SK-N-SH treated with all-trans-retinoic acid at 6 μM for 48 hours (cell line): ENCODE results near the gene DENND1C.

Experiments
- ATAC-seq: fragments of 200-7000 bp; cut with Tn5 transposase; 3 replicates; pipeline ENCODE4 v1.9.1; 2020; ENCODE audit warnings: mild to moderate bottlenecking, moderate library complexity
- ARNTL ChIP-seq: fragments of 450-650 bp; formaldehyde crosslinking; IDR thresholded peaks from 2 replicates; pipeline ENCODE4 v1.5.0; 2020; ENCODE audit warnings: low read depth, mild to moderate bottlenecking, moderate library complexity, borderline replicate concordance
- ESRRG ChIP-seq: fragments of 250-450 bp; sonication (Bioruptor Pico); IDR thresholded peaks from 2 replicates; pipeline ENCODE4 v1.6.1; 2021; ENCODE audit warnings: mild to moderate bottlenecking
- GLIS3 ChIP-seq: fragments of 250-450 bp; sonication (Bioruptor Pico); IDR thresholded peaks from 2 replicates; pipeline ENCODE4 v1.5.0; 2020; ENCODE audit warnings: mild to moderate bottlenecking, moderate library complexity
- ISL1 ChIP-seq: fragments of 250-450 bp; sonication (Bioruptor Pico); IDR thresholded peaks from 2 replicates; pipeline ENCODE4 v2.1.2; 2022; ENCODE audit warnings: mild to moderate bottlenecking, moderate library complexity
- OSR1 ChIP-seq: fragments of 250-450 bp; sonication (Bioruptor Pico); IDR thresholded peaks from 2 replicates; pipeline ENCODE4 v1.8.0; 2022; ENCODE audit warnings: moderate library complexity, mild to moderate bottlenecking, inconsistent platforms
- PPARA ChIP-seq: fragments of 250-450 bp; sonication (Bioruptor Pico); IDR thresholded peaks from 2 replicates; pipeline ENCODE4 v1.5.0; 2020; ENCODE audit warnings: mild to moderate bottlenecking, borderline replicate concordance
- RARB ChIP-seq: fragments of 250-450 bp; sonication (Bioruptor Pico); IDR thresholded peaks from 2 replicates; pipeline ENCODE4 v1.8.0; 2021; ENCODE audit warnings: mild to moderate bottlenecking, moderate library complexity
- SNAI2 ChIP-seq: fragments of 250-450 bp; sonication (Bioruptor Pico); IDR thresholded peaks from 2 replicates; pipeline ENCODE4 v1.5.0; 2020; ENCODE audit warnings: mild to moderate bottlenecking, moderate library complexity
- TOX ChIP-seq: fragments of 250-450 bp; sonication (Bioruptor Pico); IDR thresholded peaks from 2 replicates; pipeline ENCODE4 v1.8.0; 2021; ENCODE audit warnings: mild to moderate bottlenecking, moderate library complexity, borderline replicate concordance
- TSHZ2 ChIP-seq: fragments of 250-450 bp; sonication (Bioruptor Pico); IDR thresholded peaks from 2 replicates; pipeline ENCODE4 v1.5.0; 2020; ENCODE audit warnings: mild to moderate bottlenecking, moderate library complexity
- ZC3H10 ChIP-seq: fragments of 250-450 bp; sonication (Bioruptor Pico); IDR thresholded peaks from 2 replicates; pipeline ENCODE4 v1.5.1; 2021; ENCODE audit warnings: mild to moderate bottlenecking, moderate library complexity
- ZFP3 ChIP-seq: fragments of 250-450 bp; sonication (Bioruptor Pico); IDR thresholded peaks from 2 replicates; pipeline ENCODE4 v1.5.0; 2020; ENCODE audit warnings: mild to moderate bottlenecking, moderate library complexity
- ZFP30 ChIP-seq: fragments of 450-650 bp; formaldehyde crosslinking; IDR thresholded peaks from 2 replicates; pipeline ENCODE4 v1.5.0; 2022; ENCODE audit warnings: mild to moderate bottlenecking, moderate library complexity
- ZNF565 ChIP-seq: fragments of 450-650 bp; formaldehyde crosslinking; conservative IDR thresholded peaks from 2 replicates; pipeline ENCODE4 v1.5.0; 2020; ENCODE audit warnings: low read depth, mild to moderate bottlenecking, moderate library complexity
- ZNF70 ChIP-seq: fragments of 450-650 bp; formaldehyde crosslinking; IDR thresholded peaks from 2 replicates; pipeline ENCODE4 v1.5.0; 2020; ENCODE audit warnings: mild to moderate bottlenecking, moderate library complexity
- ZNF8 ChIP-seq: fragments of 450-650 bp; formaldehyde crosslinking; IDR thresholded peaks from 2 replicates; pipeline ENCODE4 v1.5.0; 2020; ENCODE audit warnings: mild to moderate bottlenecking, moderate library complexity
- TF ChIP-seq, protein P1 (sequence below): fragments of 250-450 bp; sonication (Bioruptor Pico); IDR thresholded peaks from 2 replicates; pipeline ENCODE4 v1.8.0; 2020; ENCODE audit warnings: mild to moderate bottlenecking, moderate library complexity, borderline replicate concordance
- TF ChIP-seq, protein P2 (sequence below): fragments of 250-450 bp; sonication (Bioruptor Pico); IDR thresholded peaks from 2 replicates; pipeline ENCODE4 v1.8.0; 2021; ENCODE audit warnings: low read depth, mild to moderate bottlenecking, moderate library complexity, borderline replicate concordance
- TF ChIP-seq, protein P3 (sequence below): fragments of 250-450 bp; sonication (Bioruptor Pico); IDR thresholded peaks from 2 replicates; pipeline ENCODE4 v1.5.1; 2020; ENCODE audit warnings: low read depth, mild to moderate bottlenecking, moderate library complexity
- TF ChIP-seq, protein P4 (sequence below): fragments of 250-450 bp; sonication (Bioruptor Pico); IDR thresholded peaks from 2 replicates; pipeline ENCODE4 v1.5.1; 2021; ENCODE audit warnings: mild to moderate bottlenecking, moderate library complexity

DENND1C gene, protein sequence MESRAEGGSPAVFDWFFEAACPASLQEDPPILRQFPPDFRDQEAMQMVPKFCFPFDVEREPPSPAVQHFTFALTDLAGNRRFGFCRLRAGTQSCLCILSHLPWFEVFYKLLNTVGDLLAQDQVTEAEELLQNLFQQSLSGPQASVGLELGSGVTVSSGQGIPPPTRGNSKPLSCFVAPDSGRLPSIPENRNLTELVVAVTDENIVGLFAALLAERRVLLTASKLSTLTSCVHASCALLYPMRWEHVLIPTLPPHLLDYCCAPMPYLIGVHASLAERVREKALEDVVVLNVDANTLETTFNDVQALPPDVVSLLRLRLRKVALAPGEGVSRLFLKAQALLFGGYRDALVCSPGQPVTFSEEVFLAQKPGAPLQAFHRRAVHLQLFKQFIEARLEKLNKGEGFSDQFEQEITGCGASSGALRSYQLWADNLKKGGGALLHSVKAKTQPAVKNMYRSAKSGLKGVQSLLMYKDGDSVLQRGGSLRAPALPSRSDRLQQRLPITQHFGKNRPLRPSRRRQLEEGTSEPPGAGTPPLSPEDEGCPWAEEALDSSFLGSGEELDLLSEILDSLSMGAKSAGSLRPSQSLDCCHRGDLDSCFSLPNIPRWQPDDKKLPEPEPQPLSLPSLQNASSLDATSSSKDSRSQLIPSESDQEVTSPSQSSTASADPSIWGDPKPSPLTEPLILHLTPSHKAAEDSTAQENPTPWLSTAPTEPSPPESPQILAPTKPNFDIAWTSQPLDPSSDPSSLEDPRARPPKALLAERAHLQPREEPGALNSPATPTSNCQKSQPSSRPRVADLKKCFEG

DNA sequence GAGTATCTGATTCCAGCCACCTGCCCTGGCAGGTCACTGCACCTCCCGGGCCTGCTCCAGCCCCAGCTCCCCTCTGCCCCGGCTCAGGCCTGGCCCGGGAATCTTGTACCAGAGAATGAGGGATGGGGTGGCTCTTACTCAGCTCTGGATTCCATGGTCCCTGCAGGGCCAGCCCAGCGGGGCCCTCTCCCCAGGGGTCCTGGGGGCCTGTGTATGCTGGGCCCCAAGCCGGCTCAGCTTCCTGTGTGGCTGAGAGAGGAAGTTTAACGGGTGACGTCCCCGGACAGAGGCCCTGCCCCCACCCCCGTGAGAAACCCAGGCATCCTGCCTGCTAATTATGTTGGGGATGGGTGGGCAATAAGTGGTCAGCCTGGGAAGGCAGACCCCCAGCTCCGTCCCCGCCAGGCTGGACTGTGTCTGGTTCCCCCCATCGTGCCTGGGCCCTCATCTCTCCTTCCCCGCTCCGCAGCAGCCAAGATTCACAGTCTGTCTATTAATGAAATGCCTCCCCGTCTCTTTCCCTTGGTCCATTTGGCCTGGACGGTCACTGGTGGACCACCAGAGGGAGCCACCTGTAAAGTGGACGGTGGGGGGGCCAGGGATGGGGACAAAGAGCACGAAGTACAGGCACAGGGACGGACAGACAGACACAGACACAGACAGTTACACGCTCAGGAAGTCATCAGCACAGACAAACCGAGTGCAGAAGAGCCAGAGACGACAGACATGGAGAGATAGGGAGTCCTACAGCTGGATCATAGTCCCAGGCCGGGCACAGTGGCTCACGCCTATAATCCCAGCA lies at the start of gene DENND1C:
Gene DENND1C (minus strand): TSS at position 247 of the 802 bp plus-strand sequence. CDS start 92 bp downstream, at position 155.
- no peak for TF ChIP-seq PPARA
- TF ChIP-seq, protein P1, sequence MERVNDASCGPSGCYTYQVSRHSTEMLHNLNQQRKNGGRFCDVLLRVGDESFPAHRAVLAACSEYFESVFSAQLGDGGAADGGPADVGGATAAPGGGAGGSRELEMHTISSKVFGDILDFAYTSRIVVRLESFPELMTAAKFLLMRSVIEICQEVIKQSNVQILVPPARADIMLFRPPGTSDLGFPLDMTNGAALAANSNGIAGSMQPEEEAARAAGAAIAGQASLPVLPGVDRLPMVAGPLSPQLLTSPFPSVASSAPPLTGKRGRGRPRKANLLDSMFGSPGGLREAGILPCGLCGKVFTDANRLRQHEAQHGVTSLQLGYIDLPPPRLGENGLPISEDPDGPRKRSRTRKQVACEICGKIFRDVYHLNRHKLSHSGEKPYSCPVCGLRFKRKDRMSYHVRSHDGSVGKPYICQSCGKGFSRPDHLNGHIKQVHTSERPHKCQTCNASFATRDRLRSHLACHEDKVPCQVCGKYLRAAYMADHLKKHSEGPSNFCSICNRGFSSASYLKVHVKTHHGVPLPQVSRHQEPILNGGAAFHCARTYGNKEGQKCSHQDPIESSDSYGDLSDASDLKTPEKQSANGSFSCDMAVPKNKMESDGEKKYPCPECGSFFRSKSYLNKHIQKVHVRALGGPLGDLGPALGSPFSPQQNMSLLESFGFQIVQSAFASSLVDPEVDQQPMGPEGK = no peak
- TF ChIP-seq ZC3H10 (CRISPR knock-in tag) = no peak
- TF ChIP-seq TOX (CRISPR knock-in tag) = no peak
- TF ChIP-seq, protein P2, sequence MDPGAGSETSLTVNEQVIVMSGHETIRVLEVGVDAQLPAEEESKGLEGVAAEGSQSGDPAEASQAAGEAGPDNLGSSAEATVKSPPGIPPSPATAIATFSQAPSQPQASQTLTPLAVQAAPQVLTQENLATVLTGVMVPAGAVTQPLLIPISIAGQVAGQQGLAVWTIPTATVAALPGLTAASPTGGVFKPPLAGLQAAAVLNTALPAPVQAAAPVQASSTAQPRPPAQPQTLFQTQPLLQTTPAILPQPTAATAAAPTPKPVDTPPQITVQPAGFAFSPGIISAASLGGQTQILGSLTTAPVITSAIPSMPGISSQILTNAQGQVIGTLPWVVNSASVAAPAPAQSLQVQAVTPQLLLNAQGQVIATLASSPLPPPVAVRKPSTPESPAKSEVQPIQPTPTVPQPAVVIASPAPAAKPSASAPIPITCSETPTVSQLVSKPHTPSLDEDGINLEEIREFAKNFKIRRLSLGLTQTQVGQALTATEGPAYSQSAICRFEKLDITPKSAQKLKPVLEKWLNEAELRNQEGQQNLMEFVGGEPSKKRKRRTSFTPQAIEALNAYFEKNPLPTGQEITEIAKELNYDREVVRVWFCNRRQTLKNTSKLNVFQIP (CRISPR knock-in tag) = no peak
- no peak for TF ChIP-seq RARB (CRISPR knock-in tag)
- TF ChIP-seq ARNTL = no peak
- TF ChIP-seq GLIS3 (CRISPR knock-in tag) = no peak
- no peak for TF ChIP-seq ISL1 (CRISPR knock-in tag)
- TF ChIP-seq TSHZ2 (CRISPR knock-in tag) = no peak
- no peak for TF ChIP-seq ZFP30 (CRISPR knock-in tag)
- TF ChIP-seq, protein P3, sequence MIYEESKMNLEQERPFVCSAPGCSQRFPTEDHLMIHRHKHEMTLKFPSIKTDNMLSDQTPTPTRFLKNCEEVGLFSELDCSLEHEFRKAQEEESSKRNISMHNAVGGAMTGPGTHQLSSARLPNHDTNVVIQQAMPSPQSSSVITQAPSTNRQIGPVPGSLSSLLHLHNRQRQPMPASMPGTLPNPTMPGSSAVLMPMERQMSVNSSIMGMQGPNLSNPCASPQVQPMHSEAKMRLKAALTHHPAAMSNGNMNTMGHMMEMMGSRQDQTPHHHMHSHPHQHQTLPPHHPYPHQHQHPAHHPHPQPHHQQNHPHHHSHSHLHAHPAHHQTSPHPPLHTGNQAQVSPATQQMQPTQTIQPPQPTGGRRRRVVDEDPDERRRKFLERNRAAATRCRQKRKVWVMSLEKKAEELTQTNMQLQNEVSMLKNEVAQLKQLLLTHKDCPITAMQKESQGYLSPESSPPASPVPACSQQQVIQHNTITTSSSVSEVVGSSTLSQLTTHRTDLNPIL = no peak
- no peak for TF ChIP-seq OSR1 (CRISPR knock-in tag)
- no peak for TF ChIP-seq ZNF70
- TF ChIP-seq, protein P4, sequence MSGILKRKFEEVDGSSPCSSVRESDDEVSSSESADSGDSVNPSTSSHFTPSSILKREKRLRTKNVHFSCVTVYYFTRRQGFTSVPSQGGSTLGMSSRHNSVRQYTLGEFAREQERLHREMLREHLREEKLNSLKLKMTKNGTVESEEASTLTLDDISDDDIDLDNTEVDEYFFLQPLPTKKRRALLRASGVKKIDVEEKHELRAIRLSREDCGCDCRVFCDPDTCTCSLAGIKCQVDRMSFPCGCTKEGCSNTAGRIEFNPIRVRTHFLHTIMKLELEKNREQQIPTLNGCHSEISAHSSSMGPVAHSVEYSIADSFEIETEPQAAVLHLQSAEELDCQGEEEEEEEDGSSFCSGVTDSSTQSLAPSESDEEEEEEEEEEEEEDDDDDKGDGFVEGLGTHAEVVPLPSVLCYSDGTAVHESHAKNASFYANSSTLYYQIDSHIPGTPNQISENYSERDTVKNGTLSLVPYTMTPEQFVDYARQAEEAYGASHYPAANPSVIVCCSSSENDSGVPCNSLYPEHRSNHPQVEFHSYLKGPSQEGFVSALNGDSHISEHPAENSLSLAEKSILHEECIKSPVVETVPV = no peak
- no peak for TF ChIP-seq ZFP3 (CRISPR knock-in tag)
- no peak for TF ChIP-seq ZNF8
- no peak for TF ChIP-seq ESRRG (CRISPR knock-in tag)
- TF ChIP-seq SNAI2 (CRISPR knock-in tag) = no peak
- no peak for TF ChIP-seq ZNF565 (CRISPR knock-in tag)
- ATAC-seq = peak; percentile 74
